ENCODE data around the gene AFAP1.

- peak; percentile 63 for TF ChIP-seq GATA2 (IDR thresholded peaks at IDR 0.05; ENCODE audit: low read depth, low read length)
- TF ChIP-seq GATA3 (IDR thresholded peaks at IDR 0.05; ENCODE audit: low read depth, low read length) = no peak
Observed at GRCh38 chr4:7910952-7911578, 28.6 kb downstream of the AFAP1 start.

Data from SH-SY5Y (cell line).